ENCODE data around the gene STAC. TPM values are rescaled to one million over a fixed set of nuclear protein-coding genes. Genes with fewer than 3 reads are reported as not detected.

The STAC gene
- total and polyA plus RNA-seq, 2 experiments from 2014 or later: 12.2 to 24.9 TPM

DNA sequence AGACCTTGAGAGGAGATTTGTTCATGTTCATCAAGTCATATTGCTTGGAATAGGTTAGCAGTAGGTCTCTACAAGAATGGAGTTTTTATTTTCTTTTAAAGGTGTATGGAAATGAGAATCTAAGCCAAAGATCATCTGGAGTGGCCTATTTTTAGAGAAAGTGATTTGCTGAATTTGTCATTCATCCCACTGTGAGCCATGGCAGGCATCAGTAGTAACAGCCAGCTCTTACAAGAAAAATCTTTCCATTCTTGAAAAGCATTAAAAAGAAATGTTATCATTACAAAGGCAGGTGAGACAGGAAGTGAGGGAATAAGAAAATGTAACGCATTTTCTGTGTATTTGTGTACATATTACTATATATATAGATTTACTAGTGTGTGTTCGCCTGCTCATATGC is 29.6 kb downstream of the STAC start:
- Histone ChIP-seq H3K36me3 (no peaks in the 10 kb centered on the region), H3K4me3 (no peak overlapping the region), H3K27ac (no peak overlapping the region), H3K27me3 (no peaks in the 10 kb centered on the region), H3K9me3 (ENCODE audit: low read depth) (no peaks in the 10 kb centered on the region), H3K4me1 (ENCODE audit: low read depth) (peaks cover 8% of the 10 kb centered on the region)
- TF ChIP-seq, protein P1, sequence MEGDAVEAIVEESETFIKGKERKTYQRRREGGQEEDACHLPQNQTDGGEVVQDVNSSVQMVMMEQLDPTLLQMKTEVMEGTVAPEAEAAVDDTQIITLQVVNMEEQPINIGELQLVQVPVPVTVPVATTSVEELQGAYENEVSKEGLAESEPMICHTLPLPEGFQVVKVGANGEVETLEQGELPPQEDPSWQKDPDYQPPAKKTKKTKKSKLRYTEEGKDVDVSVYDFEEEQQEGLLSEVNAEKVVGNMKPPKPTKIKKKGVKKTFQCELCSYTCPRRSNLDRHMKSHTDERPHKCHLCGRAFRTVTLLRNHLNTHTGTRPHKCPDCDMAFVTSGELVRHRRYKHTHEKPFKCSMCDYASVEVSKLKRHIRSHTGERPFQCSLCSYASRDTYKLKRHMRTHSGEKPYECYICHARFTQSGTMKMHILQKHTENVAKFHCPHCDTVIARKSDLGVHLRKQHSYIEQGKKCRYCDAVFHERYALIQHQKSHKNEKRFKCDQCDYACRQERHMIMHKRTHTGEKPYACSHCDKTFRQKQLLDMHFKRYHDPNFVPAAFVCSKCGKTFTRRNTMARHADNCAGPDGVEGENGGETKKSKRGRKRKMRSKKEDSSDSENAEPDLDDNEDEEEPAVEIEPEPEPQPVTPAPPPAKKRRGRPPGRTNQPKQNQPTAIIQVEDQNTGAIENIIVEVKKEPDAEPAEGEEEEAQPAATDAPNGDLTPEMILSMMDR (IDR thresholded peaks at IDR 0.05; ENCODE audit: low read depth, low read length): no peak
- no peak for DNase-seq (ENCODE audit: low read depth in 1 of 2, low spot score in 1 of 2)

- H3K27ac ChIP-seq: no peak overlapping the region
- no peak for DNase-seq (ENCODE audit: low read depth in 1 of 2, low spot score in 1 of 2)
- no peak overlapping the region for H3K4me3 ChIP-seq
- TF ChIP-seq, protein P1 (IDR thresholded peaks at IDR 0.05; ENCODE audit: low read depth, low read length): no peak
- peaks cover 8% of the 10 kb centered on the region for H3K4me1 ChIP-seq (ENCODE audit: low read depth)
- no peaks in the 10 kb centered on the region for H3K9me3 ChIP-seq (ENCODE audit: low read depth)
- H3K36me3 ChIP-seq: no peaks in the 10 kb centered on the region
- H3K27me3 ChIP-seq: no peaks in the 10 kb centered on the region
These were observed 31.3 kb downstream of the STAC start for GRCh38 chr3:36411587-36411986.

DNA sequence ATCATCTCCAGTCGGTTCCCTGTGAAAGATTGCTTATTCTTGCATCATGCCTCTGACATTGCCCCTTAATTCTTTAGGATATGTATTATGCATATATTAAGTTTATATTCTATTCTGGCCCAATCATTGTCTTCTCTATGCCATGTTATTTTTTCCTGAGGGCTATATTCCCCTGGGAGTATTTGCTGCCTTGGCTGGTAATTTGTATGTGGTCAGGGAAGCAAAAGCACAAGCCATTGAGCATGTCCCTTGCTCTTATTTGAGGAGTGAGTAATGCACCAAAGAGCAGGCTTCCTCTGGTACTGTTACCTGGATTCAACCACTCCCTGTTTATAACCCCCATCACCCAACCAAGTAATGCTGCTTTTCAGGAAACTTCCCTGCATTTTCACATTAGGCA is 36.3 kb downstream of the STAC start:
- no peak overlapping the region for H3K4me3 ChIP-seq
- TF ChIP-seq, protein P1 (IDR thresholded peaks at IDR 0.05; ENCODE audit: low read depth, low read length): no peak
- H3K4me1 ChIP-seq (ENCODE audit: low read depth): no peaks in the 10 kb centered on the region
- no peaks in the 10 kb centered on the region for H3K9me3 ChIP-seq (ENCODE audit: low read depth)
- no peak overlapping the region for H3K27ac ChIP-seq
- H3K36me3 ChIP-seq: no peaks in the 10 kb centered on the region
- DNase-seq (ENCODE audit: low read depth in 1 of 2, low spot score in 1 of 2): no peak
- H3K27me3 ChIP-seq: no peaks in the 10 kb centered on the region

DNA sequence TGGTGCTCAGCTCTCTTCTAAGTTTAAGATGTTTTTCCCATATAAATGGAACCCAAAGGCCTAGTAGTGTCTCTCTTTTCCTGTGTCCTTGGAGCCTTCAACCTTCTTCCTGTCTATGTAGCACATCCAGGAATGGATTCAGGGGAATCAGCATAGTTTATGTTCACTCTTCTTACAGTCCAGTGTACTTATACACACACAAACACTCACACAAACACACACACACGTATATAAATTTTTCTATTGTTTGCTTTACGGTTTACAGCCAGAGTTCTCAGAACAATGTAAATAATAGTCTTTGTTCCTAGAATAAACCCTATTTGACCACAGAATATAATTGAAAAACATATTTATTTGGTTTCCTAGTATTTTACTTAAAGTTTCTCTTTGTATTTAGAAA is 36.9 kb downstream of the STAC start:
- Histone ChIP-seq H3K27me3 (no peaks in the 10 kb centered on the region), H3K9me3 (ENCODE audit: low read depth) (no peaks in the 10 kb centered on the region), H3K36me3 (no peaks in the 10 kb centered on the region), H3K4me3 (no peak overlapping the region), H3K4me1 (ENCODE audit: low read depth) (no peaks in the 10 kb centered on the region), H3K27ac (no peak overlapping the region)
- TF ChIP-seq, protein P1 (IDR thresholded peaks at IDR 0.05; ENCODE audit: low read depth, low read length): no peak
- DNase-seq (ENCODE audit: low read depth in 1 of 2, low spot score in 1 of 2): no peak

- TF ChIP-seq, protein P1 (IDR thresholded peaks at IDR 0.05; ENCODE audit: low read depth, low read length): no peak
- Histone ChIP-seq H3K27ac (no peak overlapping the region), H3K9me3 (ENCODE audit: low read depth) (no peaks in the 10 kb centered on the region), H3K4me1 (ENCODE audit: low read depth) (no peaks in the 10 kb centered on the region), H3K4me3 (no peak overlapping the region), H3K36me3 (no peaks in the 10 kb centered on the region), H3K27me3 (no peaks in the 10 kb centered on the region)
- no peak for DNase-seq (ENCODE audit: low read depth in 1 of 2, low spot score in 1 of 2)
These were observed 38.0 kb downstream of the STAC start for GRCh38 chr3:36418296-36418695.

DNA sequence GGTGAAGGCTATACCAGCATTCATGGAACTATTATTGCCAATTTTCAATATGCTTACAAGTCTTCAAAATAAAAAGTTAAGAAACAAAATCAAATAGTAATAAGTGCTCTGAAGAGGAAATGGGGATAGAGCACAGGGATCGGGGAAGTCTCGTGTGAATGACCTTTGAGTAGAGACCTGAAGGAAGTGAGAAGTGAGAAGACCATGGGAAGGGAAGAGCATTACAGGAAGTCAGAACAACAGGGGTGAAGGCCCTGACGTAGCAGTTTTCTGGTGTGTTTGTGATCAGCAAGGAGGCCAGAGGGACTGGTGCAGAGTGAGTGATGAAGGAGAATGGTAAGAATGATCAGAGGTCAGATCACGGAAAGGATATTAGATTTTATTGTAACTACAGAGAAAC is 48.1 kb downstream of the STAC start:
- Histone ChIP-seq H3K4me1 (ENCODE audit: low read depth) (no peaks in the 10 kb centered on the region), H3K4me3 (no peak overlapping the region), H3K27ac (no peak overlapping the region), H3K36me3 (no peaks in the 10 kb centered on the region), H3K9me3 (ENCODE audit: low read depth) (no peaks in the 10 kb centered on the region), H3K27me3 (no peaks in the 10 kb centered on the region)
- DNase-seq (ENCODE audit: low read depth in 1 of 2, low spot score in 1 of 2): no peak
- TF ChIP-seq, protein P1 (IDR thresholded peaks at IDR 0.05; ENCODE audit: low read depth, low read length): no peak

Data from cardiac muscle cell (in vitro differentiated cells and primary cell).